ENCODE results near the gene LRRC2.
"Not testable (repeated sequence)": the region's sequence is repeated elsewhere in the genome, so short reads cannot be mapped to it uniquely, and the experiment has no call there.

The LRRC2 gene

DNA sequence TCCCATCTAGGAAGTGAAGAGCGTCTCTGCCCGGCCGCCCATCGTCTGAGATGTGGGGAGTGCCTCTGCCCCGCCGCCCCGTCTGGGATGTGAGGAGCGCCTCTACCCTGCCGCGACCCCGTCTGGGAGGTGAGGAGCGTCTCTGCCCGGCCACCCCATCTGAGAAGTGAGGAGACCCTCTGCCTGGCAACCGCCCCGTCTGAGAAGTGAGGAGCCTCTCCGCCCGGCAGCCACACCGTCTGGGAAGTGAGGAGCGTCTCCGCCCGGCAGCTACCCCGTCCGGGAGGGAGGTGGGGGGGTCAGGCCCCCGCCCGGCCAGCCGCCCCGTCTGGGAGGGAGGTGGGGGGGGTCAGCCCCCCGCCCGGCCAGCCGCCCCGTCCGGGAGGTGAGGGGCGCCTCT is 71.6 kb downstream of the LRRC2 start:
- not testable (repeated sequence) for DNase-seq

DNA sequence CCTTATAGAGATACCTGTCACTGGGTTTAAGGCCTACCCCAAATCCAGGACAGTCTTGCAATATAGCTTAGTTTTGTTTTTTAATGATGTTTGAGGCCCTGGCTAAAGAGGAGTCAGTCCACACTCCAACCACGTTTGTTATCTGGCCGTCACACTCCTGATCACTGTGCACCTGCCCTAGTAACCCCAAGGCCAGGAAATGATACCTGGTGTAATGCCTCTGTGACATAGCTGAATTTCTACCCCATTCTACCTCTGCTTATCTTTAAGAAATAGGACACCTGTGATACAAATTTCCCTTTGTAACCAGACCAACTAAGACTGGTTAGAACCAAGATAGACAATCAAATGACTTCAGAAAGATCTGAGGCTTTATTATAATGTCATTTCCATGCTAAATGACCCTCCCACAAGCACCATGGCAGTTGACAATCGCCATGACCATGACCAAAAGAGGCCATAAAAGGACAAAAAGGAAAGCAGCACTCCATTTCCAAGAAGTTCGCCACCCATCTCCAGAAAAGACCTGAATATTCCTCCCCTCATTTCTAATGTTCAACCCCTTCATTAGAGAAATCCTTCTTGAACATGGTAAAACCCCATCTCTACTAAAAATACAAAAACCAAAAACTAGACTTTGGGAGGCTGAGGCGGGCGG is 73.1 kb downstream of the LRRC2 start:
- no peak for DNase-seq

DNA sequence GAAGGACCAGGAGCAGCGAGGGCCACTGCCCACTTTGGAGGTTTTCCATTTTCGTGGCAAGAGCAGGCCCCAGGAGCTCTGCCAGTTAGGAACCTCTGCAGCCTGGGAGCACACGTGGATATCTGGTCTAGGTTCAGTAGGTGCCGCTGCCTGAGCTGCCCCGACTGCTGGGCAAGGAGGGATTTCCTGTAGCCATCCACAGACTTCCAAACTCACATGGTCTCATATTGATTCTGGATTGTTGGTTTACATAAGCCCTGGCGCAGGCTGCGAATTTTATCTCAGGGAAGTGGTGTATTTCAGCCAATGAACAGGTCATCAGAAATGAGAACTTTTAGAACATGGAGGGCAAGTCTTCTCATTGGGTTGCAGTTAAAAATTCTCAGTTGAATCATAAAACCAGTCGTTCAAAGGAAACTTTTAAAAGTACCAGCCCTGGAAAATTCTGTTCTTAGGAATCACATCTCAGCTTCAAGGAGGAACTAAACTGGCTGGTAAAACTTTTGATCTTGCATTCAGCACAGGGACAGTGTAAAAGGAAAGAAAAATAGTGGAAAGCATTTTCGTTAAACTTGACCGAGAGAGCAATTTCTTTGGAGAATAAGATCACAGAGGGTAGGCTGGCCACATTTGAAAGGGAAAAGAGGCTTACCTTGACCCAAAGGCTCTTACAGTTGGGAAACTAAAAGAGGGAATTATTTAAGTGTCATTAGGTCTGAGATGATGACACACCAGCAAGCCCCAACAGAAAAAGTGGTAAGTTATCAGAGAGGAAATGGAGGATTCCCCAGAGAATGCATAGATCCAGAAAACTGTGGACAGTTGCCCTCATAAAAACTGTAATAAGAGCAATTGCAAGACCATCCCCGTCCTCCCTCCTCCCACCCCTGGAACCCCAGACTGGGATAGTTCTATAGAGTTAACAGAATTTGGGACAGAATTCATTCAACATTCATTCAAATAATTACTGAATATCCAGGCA is 74.7 kb downstream of the LRRC2 start:
- DNase-seq, result no peak

DNA sequence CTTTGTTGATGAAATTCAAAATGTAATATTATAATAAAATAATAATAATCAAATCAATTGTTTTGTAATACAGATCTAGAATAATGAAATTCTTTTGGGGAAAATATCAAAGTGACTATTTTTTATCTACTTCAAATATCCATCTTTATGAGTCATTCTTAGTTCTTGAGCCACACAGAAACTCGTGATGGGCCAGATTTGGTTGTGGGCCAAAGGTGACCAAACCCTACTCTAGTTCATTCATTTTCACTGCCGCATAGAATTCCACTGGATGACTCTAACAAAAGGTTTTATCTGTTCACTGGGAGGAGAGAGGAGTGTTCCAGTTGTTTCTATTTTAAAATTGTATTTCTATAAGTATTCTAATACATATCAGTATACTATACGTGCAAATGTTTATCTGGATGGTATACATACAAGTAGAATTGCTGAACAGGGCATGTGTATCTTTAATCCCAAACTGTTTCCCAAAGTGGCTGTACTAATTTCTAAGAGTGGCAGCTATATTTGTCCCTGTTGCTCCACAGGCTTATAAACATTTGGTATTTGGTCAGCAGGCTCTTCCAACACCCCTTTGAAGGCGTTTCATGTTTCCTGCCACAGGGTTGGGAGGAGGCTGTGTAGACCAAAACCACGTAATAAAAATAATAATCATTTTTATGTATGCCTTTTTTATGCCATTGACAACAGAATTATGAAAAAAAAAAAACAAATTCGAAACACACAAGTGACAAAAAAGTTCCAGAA is 75.6 kb downstream of the LRRC2 start:
- DNase-seq, result no peak

DNA sequence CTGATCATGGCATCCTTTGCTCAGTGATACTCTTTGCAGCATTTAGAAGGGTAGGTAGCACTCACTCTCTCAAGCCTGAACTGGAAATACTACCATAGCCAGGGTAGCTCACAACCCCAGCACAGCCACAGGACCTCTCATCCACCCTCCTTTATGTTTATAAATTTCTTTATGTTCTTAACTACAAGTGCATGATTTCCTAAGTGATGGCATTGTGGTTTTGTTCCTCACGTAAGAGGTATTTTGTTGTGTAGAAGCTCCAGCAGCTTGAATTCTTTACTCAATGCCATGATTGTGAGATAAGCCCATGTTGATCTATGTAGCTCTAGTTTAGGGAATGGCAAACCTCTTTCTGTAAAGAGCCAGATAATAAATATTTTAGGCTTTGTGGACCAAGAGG is 76.2 kb downstream of the LRRC2 start:
- DNase-seq, result no peak

DNA sequence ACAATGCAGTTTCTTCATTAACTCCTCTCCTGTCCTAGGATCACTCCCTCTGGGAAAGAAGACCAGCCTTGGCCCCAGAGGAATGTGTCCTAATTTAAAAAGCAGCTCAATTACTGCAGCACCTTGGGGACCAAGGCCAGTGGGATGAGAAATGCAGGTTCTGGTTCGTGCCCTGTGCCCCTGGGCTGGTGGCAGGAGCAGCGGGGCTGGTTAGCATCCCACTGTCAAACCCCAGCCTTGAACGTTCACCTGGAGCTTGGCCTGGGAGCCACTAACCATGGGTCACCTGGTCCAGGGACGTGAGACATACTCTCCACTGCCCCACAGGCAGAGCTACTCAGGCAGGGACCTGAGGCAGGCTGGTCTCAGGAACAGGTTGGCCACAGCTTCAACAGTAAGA is 76.7 kb downstream of the LRRC2 start:
- DNase-seq, result no peak

DNA sequence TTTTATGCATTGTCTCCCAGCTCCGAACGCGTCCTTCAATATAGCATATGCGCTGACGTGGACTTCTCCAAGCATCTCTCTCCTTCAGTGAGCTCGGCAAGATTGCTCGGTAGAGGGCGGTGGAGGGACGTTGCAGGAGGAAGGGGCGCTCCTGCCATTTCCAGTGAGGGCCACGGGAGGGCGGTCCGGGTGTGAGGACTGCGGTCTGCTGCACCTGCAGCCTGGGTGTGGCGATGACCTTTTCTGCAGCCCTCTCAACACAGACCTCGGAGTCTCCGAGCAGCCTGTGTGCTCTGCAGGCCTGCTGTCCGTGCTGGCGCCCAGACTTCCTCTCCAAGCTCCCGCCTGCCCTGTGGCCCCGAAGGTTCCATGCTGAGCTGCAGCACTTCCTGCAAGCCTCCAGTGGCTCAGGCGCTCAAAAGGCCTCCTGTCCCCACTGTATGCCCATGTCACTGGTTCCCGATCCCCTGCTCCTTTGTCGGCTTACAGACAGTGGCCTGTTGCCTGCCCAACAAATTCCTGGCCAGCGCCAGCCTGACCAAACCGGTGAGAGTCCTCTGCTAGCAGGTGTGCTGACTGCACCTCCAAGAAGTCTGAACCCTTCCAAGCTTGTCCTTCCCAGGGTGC is 77.3 kb downstream of the LRRC2 start:
- DNase-seq, result no peak

DNA sequence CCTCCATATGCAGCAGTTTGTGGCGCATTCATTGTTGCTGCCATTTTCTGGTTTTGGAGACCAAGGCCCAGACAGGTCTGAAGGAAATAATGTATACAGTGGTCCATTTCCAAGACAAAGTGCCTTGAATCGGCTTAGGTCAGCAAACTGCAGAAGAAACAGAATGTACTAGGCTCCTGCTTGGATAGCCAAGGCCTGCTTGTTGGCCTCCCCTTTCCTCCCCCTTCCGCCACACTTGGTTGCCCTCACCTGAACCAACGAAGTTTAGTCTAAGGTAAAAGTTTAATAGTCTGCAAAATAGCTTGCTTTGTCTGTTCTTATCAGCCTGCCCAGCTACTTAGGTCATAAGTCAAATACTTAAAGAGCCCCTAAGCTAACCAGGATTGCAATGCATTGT is 80.3 kb downstream of the LRRC2 start:
- DNase-seq, result no peak

DNA sequence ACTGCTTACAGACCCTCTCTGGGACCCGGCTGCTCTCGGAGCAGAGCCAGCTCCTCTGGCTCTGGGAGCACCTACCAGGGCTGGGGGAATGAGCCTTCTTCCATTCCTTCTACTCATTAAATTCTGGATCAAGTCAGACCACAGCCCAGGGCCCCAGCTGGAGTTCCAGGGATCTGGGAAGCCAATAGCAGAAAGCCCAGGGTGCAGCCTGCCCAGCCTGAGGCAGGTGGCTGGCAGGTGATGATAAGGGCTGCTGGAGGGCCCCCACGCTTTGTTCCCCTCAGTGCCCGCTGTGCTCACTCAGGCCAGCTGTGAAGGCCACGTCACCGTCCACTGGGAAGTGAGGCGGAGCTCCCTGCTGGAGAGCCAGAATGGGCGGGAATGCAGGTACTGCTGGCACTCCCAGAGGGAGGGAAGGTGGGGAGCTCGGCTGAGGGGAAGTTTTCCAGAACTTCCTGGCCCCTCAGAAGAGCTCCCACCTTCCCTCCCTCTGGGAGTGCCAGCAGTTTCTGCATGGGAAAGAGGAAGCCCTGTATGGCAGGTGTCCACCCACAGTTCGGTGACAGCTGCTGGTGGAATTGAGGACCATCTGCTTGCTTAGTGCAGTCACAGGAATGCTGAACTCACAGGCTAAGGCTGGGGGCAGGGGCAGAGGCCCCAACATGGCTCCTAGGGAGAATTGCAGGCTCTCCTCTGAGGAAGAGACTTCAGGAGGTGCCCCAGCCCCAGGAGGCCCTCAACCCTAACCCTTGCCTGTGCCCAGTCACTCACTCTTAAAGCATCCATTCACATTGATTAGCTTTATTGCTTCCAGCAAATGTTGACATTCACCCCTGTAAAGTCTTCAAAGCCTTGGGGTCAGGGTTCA is 81.0 kb downstream of the LRRC2 start:
- DNase-seq, result no peak

DNA sequence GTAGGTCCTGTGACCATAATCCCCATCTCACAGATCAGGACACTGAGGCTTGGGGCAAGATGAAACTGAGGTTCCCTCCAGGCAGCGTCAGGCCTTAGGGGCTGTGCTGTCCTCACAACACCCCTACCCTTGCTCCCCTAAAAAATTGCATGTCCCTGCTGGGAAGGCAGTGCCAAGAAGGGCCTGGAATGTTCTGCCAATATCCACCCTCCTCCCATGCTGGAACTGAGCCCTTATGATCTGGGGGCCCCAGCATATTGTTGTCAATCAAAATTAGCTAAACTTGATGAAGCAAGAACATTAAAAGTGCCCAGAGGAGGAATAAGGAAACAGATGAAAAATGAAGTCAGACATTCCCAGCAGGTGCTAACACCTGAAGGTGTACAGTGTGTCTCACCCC is 81.7 kb downstream of the LRRC2 start:
- DNase-seq, result no peak

DNA sequence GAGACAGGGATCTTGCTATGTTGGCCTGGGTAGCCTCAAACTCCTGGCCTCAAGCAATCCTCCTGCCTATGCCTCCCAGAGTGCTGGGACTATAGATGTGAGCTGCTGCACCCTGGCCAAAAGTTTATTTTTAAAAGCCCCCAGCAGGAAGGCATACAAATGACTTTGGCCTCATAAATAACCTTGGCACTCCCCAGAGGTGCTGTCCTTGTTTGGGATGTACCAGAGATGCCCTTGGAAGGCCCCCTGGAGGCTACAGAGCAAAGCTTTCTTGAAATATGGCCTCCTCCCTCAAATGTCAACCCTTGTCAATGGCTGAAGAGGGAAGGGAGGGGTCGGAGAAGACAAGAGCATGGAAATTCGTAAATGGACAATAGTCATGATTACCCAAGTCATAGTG is 82.3 kb downstream of the LRRC2 start:
- no peak for DNase-seq

DNA sequence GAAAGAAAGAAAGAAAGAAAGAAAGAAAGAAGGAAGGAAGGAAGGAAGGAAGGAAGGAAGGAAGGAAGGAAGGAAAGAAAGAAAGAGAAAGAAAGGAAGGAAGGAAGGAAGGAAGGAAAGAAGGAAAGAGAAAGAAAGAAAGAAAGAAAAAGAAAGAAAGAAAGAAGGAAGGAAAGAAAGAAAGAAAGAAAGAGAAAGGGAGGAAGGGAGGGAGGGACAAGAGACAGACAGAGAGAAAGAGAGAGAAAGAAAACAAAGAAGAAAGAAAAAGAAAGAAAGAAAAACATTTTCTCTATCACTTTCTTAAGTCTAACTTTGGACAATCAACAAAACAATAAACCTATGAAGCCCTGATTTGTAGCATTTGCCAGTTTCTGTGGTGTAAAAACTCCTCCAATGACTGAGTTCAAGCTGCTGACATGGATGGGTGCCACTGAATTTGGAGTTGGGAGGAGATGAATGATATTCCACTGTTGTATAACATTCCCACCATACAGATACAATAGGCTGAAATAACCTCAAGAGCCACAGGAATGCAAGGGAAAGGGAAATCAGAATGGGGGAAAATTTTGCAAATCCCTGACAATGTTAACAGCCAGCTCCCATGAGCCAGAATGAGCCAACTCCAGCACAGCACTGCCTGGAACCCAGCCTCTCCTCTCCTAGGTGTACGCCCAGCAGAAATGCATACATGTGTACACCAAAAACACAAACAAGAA is 83.3 kb downstream of the LRRC2 start:
- no peak for DNase-seq

DNA sequence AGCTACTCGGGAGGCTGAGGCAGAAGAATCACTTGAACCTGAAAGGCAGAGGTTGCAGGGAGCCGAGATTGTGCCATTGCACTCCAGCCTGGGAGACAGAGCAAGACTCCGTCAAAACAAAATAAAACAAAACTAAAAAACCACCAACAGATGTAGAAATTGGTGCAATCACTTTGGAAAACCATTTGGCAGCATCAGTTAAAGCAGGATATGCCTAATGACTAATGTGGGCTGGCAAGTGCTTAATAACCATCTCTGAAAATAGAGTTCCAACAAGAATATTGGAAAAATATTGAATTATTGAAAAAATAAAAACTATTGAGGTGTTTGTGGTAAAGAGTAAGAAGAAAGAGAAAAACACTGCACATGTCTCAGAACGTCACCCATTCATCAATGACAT is 84.5 kb downstream of the LRRC2 start:
- DNase-seq, result no peak

DNA sequence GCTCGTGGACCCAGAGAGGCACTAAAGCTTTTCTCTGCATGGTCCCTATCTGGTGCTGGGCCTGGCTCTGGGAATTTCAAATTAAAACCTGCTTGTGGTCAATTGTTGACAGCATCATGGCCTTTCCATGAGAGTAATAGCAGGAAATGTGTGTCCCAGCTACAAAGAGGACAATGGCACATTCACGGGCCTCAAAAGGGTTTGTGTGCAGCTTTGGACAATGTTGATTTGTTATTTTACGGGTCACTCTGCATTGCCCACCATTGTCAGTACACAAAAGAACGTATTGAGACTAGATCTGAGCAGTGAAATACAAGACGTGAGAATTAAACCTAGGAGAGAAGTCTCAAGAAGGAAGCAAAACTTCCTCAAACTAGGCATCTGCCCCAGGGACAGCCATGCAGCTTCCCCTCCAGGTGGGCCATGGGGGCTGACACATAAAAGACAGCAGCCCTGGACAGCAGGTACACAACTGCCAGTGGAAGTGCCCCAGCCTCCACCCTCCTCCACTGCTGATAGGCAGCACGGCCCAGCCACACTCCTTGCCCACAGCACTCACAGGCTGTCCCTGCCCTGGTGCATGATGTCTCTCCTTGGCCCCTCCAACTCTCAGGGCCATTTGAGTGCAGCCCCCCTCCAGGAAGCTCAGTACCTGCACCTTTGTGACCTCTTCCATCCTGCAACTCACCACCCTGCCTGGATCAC is 85.5 kb downstream of the LRRC2 start:
- DNase-seq, result no peak

DNA sequence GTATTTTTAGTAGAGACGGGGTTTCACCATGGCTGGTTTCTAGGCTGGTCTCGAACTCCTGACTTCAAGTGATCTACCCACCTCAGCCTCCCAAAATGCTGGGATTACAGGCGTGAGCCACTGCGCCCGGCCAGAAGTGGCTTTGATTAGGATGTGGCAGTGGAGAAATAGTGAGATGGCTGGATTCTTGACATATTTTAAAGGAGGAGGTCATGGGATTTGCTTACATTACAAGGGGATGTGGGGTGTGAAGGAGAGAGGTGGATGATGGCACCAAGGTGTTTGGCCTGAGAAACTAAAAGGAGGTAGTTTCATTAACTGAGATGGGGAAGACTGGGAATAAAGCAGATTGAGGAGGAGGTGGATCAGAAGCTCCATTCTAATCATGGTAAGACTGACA is 86.4 kb downstream of the LRRC2 start:
- no peak for DNase-seq

DNA sequence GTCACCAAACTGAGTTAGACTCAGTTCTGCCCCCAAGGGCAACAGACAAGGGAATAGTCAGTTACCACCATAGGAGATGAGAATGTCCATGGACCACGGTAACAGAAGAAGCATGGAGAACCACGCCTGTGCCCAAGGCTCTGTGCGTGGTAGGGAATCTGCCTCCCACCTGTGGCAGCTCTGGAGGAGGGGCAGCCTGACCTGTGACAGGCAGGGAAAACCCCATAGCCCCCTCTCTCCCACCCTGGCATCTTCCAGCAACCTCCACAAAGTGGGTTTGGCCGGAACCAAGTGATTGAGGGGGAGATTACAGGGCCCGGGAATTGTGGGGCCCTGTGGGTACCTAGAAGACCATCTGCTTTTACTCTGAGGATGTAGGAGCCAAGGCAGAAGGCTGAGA is 87.1 kb downstream of the LRRC2 start:
- no peak for DNase-seq

DNA sequence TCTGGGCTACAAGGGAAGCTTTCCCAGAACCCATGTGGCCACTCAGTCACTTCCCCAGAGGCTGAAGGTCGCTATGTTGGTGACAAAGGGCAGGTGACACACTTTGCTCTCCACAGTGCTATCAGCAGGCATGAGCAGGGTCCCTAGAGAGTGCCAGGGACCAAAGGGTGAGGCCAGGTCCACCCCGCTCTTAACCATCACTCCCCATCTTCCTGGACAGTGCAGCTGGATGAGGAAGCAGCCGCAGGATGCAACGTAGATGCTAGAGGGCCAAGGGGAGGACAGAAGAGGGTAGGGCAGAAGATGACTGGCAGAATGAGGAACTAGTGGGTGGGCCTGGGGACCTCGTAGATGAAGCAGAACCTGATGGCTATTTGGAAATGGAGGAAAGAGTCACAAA is 87.8 kb downstream of the LRRC2 start:
- DNase-seq, result no peak

DNA sequence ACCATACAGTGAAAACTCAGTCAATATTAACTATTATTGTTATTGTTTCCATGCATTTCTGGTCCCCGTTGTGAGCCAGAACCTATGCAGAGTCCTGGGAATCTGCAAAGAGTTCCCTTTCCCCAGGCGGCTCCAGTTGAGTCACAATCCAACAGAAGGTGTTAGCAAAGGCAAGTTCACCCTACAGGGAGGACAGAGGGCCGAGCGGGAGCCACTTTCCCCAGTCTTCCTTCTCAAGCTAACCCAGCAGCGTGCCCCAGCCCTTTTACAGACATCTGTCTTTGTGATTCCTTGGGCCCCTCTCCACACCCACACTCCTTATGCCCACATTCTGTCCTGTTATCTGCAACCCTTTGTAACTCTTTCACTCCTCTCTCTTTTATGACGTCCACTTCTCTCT is 88.3 kb downstream of the LRRC2 start:
- DNase-seq, result no peak

DNA sequence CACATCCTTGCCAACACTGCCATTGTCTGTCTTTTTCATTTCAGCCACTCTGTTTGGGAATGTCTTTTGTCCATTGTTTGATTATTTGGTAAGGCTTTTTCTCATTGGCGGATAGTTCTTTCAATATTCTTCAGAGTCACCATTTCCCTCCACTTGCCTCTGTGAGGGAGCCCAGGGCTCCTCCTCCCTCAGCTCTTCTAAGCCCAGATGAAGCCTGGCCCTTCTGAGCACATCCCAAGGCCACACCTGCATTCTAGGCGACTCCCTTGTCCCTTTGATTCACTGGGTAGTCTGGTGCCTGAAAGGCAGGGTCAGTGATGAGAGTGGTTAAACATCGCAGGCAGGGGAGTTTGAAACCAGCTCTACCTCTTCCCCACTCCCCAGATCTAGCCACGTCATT is 89.0 kb downstream of the LRRC2 start:
- no peak for DNase-seq

DNA sequence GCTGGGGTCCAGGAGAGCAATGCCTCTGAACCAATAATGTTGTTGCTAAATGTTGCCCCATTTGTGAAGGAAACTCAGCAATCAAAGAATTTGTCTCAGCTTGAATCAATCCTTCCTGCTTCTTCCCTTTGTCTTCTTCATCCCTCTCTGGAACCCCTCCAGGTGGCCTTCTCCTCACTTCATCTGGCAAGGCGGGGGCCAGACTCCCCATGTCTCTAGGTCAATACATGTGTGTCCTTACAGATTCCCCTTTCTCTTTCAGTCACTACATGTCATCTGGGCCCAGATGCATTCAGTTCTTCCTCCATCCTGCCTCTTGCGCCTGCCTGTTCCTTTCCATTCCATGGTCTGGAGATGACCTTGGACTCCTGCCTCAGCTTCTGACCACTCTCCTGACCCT is 93.4 kb downstream of the LRRC2 start:
- DNase-seq, result no peak

DNA sequence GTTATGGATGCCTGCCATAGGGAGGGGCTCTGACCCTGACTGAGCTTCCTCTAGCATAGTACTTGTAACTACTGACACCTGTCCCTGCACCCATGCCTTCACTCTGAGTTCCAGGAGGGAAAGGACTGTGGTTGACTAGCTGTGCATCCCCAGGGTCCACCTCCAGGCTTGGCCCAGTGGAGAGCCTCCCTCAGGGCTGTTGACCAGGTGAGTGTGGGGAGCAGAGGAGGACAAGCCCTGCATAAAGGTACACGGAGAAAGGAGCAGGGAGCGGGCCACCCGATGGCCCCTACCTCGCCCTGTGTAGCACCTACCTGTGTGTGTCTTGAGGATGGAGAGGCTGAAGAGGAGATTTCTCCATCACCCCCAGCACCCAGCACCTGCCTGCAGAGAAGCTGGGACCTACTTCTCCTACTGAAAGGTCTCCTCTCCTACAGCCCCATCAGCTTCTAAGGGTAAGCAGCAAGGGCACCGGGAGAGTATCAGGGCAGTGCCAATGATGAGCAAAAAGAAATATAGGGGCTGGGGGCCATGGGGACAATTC is 94.7 kb downstream of the LRRC2 start:
- no peak for DNase-seq

All from DMS79 treated with DMSO at 0.1 percent for 48 hours (cell line).